HUES6 (cell line): Measurements from ENCODE around the gene RASL10A.
"Not testable (repeated sequence)": the region's sequence is repeated elsewhere in the genome, so short reads cannot be mapped to it uniquely, and the experiment has no call there.

Source experiments
- H3K27ac ChIP-seq: 2 replicates; pipeline ENCODE4 v1.7.0; 2013; ENCODE audit warnings: low read depth, mild to moderate bottlenecking, low read length, inconsistent platforms
- H3K27me3 ChIP-seq: 2 replicates; pipeline ENCODE4 v1.6.1; 2013; ENCODE audit warnings: low read length; ENCODE audit not compliant: control insufficient read depth, insufficient read depth
- H3K36me3 ChIP-seq: 2 replicates; pipeline ENCODE4 v1.6.1; 2013; ENCODE audit warnings: low read length; ENCODE audit not compliant: control insufficient read depth, insufficient read depth
- H3K4me1 ChIP-seq: 2 replicates; pipeline ENCODE4 v1.6.1; 2013; ENCODE audit warnings: low read length; ENCODE audit not compliant: control insufficient read depth, insufficient read depth
- H3K4me3 ChIP-seq: 2 replicates; pipeline ENCODE4 v1.5.1; 2013; ENCODE audit warnings: low read depth, low read length
- H3K9ac ChIP-seq: one replicate; pipeline ENCODE4 v1.6.1; 2013; ENCODE audit warnings: mild to moderate bottlenecking, low read length
- H3K9me3 ChIP-seq: 2 replicates; pipeline ENCODE4 v1.6.1; 2013; ENCODE audit warnings: low read depth, low read length; ENCODE audit not compliant: control insufficient read depth, insufficient read depth

RASL10A gene, protein sequence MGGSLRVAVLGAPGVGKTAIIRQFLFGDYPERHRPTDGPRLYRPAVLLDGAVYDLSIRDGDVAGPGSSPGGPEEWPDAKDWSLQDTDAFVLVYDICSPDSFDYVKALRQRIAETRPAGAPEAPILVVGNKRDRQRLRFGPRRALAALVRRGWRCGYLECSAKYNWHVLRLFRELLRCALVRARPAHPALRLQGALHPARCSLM

DNA sequence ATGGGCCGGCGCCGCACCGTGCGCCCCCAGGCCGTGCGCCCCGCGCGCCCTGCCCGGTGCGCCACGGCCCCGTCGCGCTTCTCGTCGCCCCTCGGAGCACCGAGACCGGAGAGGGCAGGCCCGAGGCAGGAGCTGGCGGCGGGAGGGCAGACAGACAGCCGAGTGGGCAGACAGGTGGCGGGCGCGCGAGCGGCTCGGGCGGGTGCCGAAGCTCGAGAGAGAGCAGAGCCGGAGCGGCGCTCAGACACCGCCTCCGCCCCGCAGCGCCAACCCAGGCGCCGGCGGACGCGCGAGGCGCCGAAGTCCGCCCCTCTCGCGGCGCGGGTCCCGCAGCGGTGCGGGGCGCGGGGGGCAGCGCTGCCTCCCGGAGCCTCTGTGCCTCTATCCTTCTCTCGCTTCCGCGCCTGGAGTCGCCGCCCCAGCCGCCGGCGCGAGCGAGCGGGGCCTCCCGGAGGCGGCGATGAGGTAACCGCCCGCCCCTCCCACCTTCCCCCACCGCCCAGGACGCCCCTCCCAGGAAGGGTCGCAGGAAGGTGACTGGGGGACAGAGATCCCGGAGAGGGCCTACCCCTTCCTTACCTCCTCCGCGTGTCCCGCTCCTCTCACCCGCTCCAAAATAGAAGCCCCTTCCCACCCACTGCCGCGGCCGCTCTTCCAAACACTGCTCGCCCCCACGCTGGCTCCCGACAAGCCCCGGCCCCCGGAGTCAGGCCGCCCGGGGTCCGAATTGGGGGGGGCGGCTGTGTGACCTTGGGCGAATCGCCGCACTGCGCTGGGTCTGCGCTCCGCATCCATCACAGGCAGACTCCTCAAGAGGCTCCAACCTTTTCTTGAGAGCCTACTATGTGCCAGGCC lies at the start of gene RASL10A:
Gene RASL10A, minus strand, starts transcription at position 412 of the 855 bp plus-strand sequence. CDS start 451 bp downstream, outside the sequence.
- Histone ChIP-seq H3K9me3 (no peaks in the 10 kb centered on the region), H3K4me3 (peak within 1 kb of the TSS; percentile 45), H3K36me3 (no peaks in the 10 kb centered on the region), H3K9ac (peak within 1 kb of the TSS; percentile 52), H3K4me1 (peaks cover 16% of the 10 kb centered on the region), H3K27ac (no peak within 1 kb of the TSS), H3K27me3 (peaks cover 47% of the 10 kb centered on the region)

DNA sequence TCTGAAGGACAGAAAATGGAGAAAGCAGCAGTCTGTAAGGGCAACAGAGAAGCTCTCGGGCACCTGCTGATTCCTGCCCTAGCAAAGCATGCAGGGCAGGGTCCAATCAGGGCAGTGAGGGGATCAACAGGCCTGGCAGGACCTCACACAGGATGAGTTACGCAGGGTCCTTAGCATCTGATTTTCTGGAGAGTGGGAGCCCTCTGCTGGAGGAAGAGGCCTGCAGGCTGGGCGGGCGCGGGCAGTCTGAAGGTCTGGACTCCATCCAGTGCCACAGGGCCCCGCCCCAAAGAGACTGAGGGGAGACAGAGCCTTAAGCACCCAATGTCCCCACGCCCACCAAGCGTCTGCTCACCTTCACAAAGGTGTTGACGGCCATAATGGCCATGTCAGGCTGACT lies 44.0 kb upstream of the RASL10A start:
- H3K36me3 ChIP-seq = peaks cover 42% of the 10 kb centered on the region
- H3K9me3 ChIP-seq = no peaks in the 10 kb centered on the region
- H3K4me3 ChIP-seq = no peak overlapping the region
- no peak overlapping the region for H3K27ac ChIP-seq
- H3K27me3 ChIP-seq = no peaks in the 10 kb centered on the region
- H3K9ac ChIP-seq = no peak overlapping the region
- H3K4me1 ChIP-seq = no peaks in the 10 kb centered on the region

DNA sequence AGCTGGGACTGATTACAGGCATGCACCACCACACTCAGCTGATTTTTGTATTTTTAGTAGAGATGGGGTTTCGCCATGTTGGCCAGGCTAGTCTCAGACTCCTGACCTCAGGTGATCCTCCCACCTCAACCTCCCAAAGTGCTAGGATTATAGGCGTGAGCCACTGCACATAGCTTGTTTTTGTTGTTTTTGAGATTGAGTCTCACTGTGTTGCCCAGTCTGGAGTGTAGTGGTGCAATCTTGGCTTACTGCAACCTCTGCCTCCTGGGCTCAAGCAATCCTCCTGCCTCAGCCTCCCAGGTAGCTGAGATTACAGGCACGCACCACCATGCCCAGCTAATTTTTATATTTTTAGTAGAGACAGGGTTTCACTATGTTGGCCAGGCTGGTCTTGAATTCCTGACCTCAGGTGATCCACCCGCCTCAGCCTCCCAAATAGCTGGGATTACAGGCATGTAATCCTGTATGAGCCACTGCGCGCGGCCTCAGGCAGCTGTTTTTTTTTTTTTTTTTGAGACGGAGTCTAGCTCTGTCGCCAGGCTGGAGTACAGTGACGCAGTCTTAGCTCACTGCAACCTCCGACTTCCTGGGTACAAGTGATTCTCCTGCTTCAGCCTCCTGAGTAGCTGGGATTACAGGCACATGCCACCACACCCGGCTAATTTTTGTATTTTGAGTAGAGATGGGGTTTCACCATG lies 41.8 kb upstream of the RASL10A start:
- not testable (repeated sequence) for H3K9ac ChIP-seq, H3K27ac ChIP-seq, H3K9me3 ChIP-seq, H3K4me3 ChIP-seq, H3K27me3 ChIP-seq, H3K4me1 ChIP-seq
- H3K36me3 ChIP-seq = peaks cover 62% of the 10 kb centered on the region

DNA sequence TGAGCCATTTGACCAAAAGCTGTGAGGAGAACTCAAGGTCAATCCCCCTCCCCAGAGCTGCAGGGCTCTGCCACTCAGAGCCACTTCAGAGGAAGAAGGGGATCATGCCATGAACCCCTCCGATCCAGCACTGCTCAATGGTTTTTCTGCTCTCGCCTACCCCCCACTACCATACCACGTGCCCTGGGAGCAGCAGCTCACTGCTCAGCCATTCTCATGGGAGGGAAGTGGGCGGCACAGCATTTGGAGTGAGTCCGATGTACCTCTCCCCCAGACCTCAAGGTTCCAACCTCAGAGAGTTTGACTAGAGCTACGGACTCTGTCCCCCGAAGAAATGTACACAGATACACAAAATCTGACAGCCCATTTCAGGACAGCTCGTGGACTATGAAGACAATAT lies 38.4 kb upstream of the RASL10A start:
- no peaks in the 10 kb centered on the region for H3K27me3 ChIP-seq
- no peak overlapping the region for H3K9ac ChIP-seq

DNA sequence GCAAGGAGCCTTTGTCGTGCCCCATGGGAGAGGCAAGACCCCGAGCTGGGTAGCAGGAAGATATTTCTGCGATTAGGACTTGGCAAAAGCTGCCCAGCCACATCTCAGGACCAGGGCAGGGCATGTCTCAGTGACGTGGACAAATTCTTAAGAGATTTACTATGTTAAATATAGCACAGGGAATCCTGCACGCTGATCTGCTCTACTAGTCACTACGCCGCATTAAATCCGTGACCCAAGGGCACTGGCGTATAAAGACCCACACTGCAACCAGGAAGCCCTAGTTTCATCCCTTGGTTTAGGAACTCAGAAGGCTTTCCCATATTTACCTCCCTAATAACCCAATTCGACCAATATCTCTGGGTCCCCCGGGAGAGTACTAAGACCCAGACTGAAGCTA lies 37.8 kb upstream of the RASL10A start:
- Histone ChIP-seq H3K36me3 (peaks cover 88% of the 10 kb centered on the region), H3K27me3 (no peaks in the 10 kb centered on the region), H3K4me3 (no peak overlapping the region), H3K4me1 (no peaks in the 10 kb centered on the region), H3K9ac (no peak overlapping the region), H3K9me3 (no peaks in the 10 kb centered on the region), H3K27ac (no peak overlapping the region)

More for the DNA sequence above, 38.4 kb upstream of the RASL10A start:
- Histone ChIP-seq H3K27ac (no peak overlapping the region), H3K4me3 (no peak overlapping the region), H3K36me3 (peaks cover 88% of the 10 kb centered on the region), H3K4me1 (no peaks in the 10 kb centered on the region), H3K9me3 (no peaks in the 10 kb centered on the region)

DNA sequence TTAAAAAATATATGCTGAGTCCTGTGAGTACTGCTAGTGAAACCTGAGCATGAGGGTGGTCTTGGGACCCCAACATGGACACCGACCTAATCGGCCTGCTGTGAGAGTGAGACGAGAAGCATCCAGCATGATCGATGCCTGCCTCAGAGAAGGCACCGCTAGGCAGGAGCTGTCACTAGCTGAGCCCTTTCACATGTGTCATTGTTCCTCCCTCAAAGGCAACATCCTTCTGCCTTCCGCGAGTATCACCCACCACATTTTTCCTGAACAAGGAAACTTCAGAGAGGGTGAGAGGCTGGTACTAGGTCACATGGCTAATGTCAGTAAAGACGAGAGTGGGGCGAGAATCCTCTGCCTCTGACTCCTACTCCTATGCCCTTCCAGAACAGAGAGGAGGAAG lies 37.3 kb upstream of the RASL10A start:
- H3K9ac ChIP-seq = no peak overlapping the region
- no peaks in the 10 kb centered on the region for H3K27me3 ChIP-seq
- peaks cover 88% of the 10 kb centered on the region for H3K36me3 ChIP-seq
- H3K4me3 ChIP-seq = no peak overlapping the region
- H3K4me1 ChIP-seq = no peaks in the 10 kb centered on the region
- no peaks in the 10 kb centered on the region for H3K9me3 ChIP-seq
- no peak overlapping the region for H3K27ac ChIP-seq

DNA sequence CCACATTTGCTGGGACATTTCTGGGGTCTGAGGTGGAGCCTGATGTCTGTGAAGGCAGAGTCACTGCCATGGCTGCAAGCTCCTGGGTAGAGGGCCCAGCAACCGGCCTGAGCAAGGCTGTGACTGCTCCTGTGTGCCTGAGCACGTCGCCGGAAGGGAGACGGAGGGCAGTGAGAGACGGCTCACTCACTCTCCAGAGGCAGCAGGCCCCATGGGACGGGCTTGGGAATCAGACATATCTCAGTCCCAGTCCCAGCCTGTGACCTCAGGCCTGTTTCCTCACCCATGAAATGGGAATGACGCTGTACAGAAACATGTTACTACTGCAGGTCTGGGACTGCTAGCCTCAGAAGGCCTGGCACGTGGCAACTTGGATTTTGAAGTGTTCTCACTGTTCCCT lies 36.4 kb upstream of the RASL10A start:
- Histone ChIP-seq H3K9me3 (no peaks in the 10 kb centered on the region), H3K27ac (no peak overlapping the region), H3K4me1 (peaks cover 3% of the 10 kb centered on the region; the same call in 1 of the 2 replicates), H3K4me3 (no peak overlapping the region), H3K9ac (no peak overlapping the region), H3K27me3 (no peaks in the 10 kb centered on the region), H3K36me3 (peaks cover 97% of the 10 kb centered on the region)

DNA sequence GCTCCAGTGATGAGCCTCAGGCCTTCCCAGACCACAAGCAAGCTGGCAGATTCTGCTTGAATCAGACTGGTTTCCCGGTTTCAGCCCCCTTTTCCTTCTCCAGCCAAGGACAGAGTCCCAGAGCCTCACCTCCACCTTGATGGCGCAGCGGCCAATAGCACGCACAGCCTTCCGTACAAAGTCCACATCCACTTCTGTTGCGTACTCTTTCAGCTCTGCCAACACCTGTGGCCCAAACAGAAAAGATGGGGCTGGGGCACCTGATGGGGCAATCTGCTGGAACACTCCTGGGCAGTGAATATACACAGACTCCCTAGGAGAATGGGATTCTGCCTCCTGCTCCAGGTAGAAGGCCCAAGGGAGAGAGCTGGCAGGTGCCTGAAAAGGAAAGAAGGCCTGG lies 35.5 kb upstream of the RASL10A start:
- no peak overlapping the region for H3K9ac ChIP-seq
- H3K9me3 ChIP-seq = no peaks in the 10 kb centered on the region
- H3K4me1 ChIP-seq = peaks cover 10% of the 10 kb centered on the region; the same call in 1 of the 2 replicates
- peaks cover 98% of the 10 kb centered on the region for H3K36me3 ChIP-seq
- no peak overlapping the region for H3K4me3 ChIP-seq
- no peak overlapping the region for H3K27ac ChIP-seq
- H3K27me3 ChIP-seq = no peaks in the 10 kb centered on the region

DNA sequence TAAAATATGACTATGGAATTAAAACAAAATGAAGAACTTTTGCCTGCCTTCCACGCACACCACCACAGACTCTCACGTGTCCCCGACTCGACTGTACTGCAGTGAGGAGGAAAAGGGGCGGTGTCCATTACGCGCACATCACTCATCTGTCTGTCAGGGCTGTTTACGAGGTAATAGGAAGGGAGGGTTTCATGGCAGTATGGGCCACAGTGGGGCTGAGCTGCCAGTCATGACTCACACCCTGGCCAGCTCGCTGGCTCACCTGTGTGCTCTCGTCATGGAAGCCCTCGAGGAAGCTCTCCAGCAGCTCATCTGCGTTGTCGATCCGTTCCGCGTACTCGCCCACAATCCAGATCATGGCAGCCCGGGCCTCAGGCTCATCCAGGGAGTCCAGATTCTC lies 33.5 kb upstream of the RASL10A start:
- H3K4me3 ChIP-seq = no peak overlapping the region
- H3K9ac ChIP-seq = no peak overlapping the region
- H3K27ac ChIP-seq = no peak overlapping the region
- H3K4me1 ChIP-seq = peaks cover 10% of the 10 kb centered on the region; the same call in 1 of the 2 replicates
- peaks cover 86% of the 10 kb centered on the region for H3K36me3 ChIP-seq
- no peaks in the 10 kb centered on the region for H3K9me3 ChIP-seq
- no peaks in the 10 kb centered on the region for H3K27me3 ChIP-seq

DNA sequence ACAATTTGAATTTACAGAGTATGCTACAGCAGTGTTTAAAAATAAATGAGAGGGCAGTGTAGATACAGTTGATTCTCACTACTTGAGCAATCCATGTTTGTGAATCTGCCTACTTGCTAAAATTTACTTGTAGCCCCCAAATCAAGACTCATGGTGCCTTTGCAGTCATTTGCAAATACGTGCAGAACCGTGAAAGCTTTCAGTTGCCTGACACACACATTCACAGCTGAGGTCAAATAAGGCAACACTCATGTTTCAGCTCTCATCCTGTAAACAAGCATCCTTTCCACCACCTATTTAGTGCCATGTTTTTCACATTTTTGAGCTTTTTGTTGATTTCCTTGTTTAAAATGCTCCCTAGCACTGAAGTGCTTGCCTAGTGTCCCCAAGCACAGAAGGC lies 32.5 kb upstream of the RASL10A start:
- Histone ChIP-seq H3K9ac (no peak overlapping the region), H3K36me3 (peaks cover 83% of the 10 kb centered on the region), H3K4me1 (peaks cover 10% of the 10 kb centered on the region; the same call in 1 of the 2 replicates), H3K9me3 (no peaks in the 10 kb centered on the region), H3K27ac (no peak overlapping the region), H3K4me3 (no peak overlapping the region), H3K27me3 (no peaks in the 10 kb centered on the region)

DNA sequence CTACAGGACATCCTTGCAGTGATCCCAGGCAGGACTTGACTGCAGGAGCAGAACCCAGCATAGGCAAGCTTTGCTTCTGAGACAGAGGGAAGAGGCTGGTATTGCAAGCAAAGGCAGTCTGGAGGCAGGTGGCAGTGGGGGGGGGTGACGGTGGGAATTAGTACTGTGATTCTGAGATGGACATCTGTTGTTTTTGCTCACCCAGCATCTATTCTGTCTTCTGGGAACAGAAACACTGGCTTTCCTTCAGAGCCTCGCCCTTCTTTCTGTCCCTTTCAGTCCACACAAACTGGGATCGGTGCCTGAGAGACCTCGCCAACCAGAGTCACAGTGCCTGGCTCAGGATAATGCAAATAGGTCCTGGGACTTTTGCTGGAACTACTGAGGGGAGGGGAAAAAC lies 31.2 kb upstream of the RASL10A start:
- Histone ChIP-seq H3K9ac (no peak overlapping the region), H3K4me3 (no peak overlapping the region), H3K27ac (no peak overlapping the region), H3K36me3 (peaks cover 84% of the 10 kb centered on the region), H3K9me3 (no peaks in the 10 kb centered on the region), H3K4me1 (peaks cover 10% of the 10 kb centered on the region; the same call in 1 of the 2 replicates), H3K27me3 (no peaks in the 10 kb centered on the region)
